Effector memory CD8-positive, alpha-beta T cell (primary cell): ENCODE measurements around the gene IREB2.
"Not testable (repeated sequence)": the region's sequence is repeated elsewhere in the genome, so short reads cannot be mapped to it uniquely, and the experiment has no call there.

ENCODE experiments used
- ATAC-seq: fragments of 150-1000 bp; cut with Tn5 transposase; replicated peaks from 2 replicates; pipeline ENCODE4 v1.10.0; 2021; ENCODE audit warnings: mild to moderate bottlenecking, moderate library complexity
- DNase-seq, 3 experiments: peaks; one replicate each; pipeline ENCODE4 v3.0.0; 2021
- H3K27ac Mint-ChIP-seq, 2 donors: one replicate each; pipeline ENCODE4 v1.8.0; 2022; ENCODE audit warnings: mild to moderate bottlenecking in 2 of 2, mixed read lengths in 2 of 2, moderate library complexity in 2 of 2
- H3K27me3 Mint-ChIP-seq, 2 donors: one replicate each; pipeline ENCODE4 v1.8.0; 2022; ENCODE audit warnings: mixed read lengths in 2 of 2
- H3K36me3 Mint-ChIP-seq: one replicate; pipeline ENCODE4 v1.8.0; 2022; ENCODE audit warnings: mild to moderate bottlenecking, moderate library complexity, mixed read lengths; ENCODE audit not compliant: insufficient read depth
- H3K4me1 Mint-ChIP-seq, 2 donors: one replicate each; pipeline ENCODE4 v1.8.0; 2022; ENCODE audit warnings: low read depth in 2 of 2, mixed read lengths in 2 of 2
- H3K4me3 Mint-ChIP-seq, 2 donors: one replicate each; pipeline ENCODE4 v1.8.0; 2022; ENCODE audit warnings: mild to moderate bottlenecking in 2 of 2, mixed read lengths in 2 of 2, moderate library complexity in 2 of 2
- H3K9me3 Mint-ChIP-seq, 2 donors: one replicate each; pipeline ENCODE4 v1.8.0; 2022; ENCODE audit warnings: mixed read lengths in 2 of 2

IREB2 gene

GRCh38 chr15:78539464-78540140 is 101.6 kb downstream of the IREB2 start:
- Mint-ChIP-seq H3K27ac (peak overlapping the region; percentile 95 to 99), H3K36me3 (peaks cover 53% of the 10 kb centered on the region), H3K4me3 (peak overlapping the region; percentile 75 to 86), H3K4me1 (peaks cover 14 to 20% of the 10 kb centered on the region in 2 donors)
- peak in 1 of 3 experiments; percentile 5 for DNase-seq
- H3K9me3 Mint-ChIP-seq, H3K27me3 Mint-ChIP-seq, ATAC-seq: not testable (repeated sequence)

DNA sequence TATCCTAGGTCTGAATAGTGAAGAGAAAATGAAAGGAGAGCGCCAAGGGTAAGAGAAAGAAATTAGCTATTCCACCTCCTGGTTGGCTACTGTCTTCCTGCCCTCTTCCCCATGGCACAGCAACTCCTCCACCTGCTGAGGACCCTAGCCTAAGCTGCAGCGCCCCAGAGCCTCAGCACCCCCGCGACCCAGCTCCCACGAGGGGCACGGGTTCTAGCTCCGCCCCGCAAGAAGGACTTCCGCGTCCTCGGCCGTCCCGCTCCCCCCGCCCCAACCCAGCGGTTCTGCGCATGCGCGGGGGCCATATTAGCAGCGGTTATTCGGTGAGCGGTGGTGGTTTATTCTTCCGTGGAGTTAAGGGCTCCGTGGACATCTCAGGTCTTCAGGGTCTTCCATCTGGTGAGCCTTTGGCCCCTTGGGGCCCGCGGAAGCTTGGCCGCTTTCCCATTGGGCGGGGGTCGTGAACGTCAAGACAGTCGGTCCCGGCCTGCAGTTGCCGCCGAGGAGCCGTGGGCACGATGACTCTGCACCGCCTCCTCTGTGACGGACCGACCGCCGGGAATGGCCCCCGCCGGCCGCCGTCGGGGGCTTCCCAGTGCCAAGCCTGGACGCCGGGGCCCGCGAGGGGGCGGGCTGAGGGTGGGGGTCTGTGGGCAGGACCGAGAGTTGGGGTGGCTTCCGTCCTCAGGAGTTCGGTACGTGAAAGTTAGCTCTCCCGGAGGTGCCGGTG is 102.3 kb downstream of the IREB2 start, which contains the start of gene PSMA4:
Gene PSMA4, plus strand, starts transcription at position 304 of the 730 bp plus-strand sequence. CDS start 1,484 bp downstream, outside the sequence.
- H3K9me3 Mint-ChIP-seq: no peaks in the 10 kb centered on the region
- peak within 1 kb of the TSS; percentile 75 to 86 for H3K4me3 Mint-ChIP-seq
- peaks cover 60% of the 10 kb centered on the region for H3K36me3 Mint-ChIP-seq
- H3K4me1 Mint-ChIP-seq: peaks cover 14 to 20% of the 10 kb centered on the region in 2 donors
- DNase-seq (peak; percentile 93 to 94 (median 94)), ATAC-seq (peak; percentile 87)
- H3K27me3 Mint-ChIP-seq: no peaks in the 10 kb centered on the region
- peak within 1 kb of the TSS; percentile 95 to 99 for H3K27ac Mint-ChIP-seq

DNA sequence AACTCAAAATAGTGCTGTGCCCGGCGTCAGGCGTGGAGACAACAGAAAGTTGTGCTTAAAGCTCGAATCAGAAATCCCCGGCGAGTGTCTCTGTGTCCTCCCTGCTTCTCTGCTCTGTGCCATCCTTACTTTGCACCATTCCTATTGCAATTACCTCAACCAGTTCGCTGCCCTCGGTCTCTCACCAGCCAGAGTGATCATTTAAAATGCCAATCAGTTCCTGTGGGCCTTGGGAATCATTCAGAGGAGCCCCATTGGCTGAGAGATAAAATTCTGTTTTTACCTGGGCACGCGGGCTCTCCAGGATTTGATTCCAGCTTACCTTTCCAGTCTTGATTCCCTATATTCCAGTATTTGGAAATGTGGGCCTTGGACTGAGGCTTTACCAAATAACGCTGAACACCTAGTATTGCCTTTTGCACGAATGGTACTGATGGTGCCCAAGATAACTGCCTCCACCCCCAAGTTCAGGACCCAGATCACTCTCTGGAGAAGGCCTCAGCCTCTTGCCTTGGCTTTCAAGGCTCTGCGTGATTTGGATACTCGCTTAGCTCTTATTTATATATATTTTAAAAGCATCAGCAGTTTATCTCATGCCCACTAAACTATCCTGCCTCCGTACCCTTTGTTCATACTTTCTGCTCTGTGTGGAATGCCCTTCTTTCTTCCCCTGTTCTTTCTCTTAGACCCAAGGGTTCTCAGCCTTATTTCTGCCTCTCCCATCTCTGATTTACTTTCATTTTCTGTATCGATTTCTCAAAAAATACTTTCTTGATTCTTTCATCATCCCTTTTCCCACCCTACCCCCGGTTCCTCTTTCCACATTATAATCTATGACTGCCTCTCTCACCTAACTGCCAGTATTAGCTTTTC is 103.1 kb downstream of the IREB2 start:
- Mint-ChIP-seq H3K9me3 (no peaks in the 10 kb centered on the region), H3K36me3 (peaks cover 68% of the 10 kb centered on the region), H3K27me3 (no peaks in the 10 kb centered on the region), H3K27ac (peak overlapping the region; percentile 95 to 99), H3K4me3 (peak overlapping the region; percentile 75 to 86), H3K4me1 (peaks cover 14 to 20% of the 10 kb centered on the region in 2 donors)
- no peak for ATAC-seq
- DNase-seq: peak in 1 of 3 experiments; percentile 5

DNA sequence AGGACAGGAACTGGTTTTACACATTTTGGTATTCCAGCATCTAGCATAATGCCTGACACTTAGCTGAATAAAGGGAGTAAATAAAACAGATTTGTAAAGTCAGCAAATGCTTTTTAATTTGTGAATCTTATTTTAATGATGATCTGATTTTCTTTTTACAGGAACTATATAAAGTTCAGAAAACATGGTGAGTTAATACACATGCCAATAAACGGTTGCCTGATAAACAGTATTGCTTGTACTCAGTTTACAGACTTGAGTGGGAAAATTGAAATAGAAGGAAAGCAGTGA is 103.7 kb downstream of the IREB2 start:
- H3K4me3 Mint-ChIP-seq: peak overlapping the region; percentile 75 to 86
- ATAC-seq (no peak), DNase-seq (no peak)
- no peaks in the 10 kb centered on the region for H3K9me3 Mint-ChIP-seq
- peak overlapping the region; percentile 95 to 99 for H3K27ac Mint-ChIP-seq
- no peaks in the 10 kb centered on the region for H3K27me3 Mint-ChIP-seq
- H3K36me3 Mint-ChIP-seq: peaks cover 74% of the 10 kb centered on the region
- H3K4me1 Mint-ChIP-seq: peaks cover 14 to 20% of the 10 kb centered on the region in 2 donors

- peaks cover 84% of the 10 kb centered on the region for H3K36me3 Mint-ChIP-seq
These were observed 104.6 kb downstream of the IREB2 start for GRCh38 chr15:78542647-78543046.

DNA sequence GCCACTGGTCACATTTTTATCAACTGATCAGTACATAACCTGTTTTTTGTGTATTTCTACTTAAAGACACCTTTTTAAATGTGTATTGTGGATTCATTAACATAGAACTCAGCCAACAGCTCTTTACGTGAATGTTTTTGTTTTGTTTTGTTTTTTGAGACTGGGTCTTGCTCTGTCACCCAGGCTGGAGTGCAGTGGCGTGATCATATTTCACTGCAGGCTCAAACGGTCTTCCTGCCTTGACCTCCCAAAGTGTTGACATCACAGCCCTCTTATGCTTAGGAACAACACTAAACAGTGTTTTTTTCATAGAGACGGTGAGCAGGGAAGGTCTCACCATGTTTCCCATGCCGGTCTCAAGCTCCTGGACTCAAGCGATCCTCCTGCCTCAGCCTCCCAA is 112.2 kb downstream of the IREB2 start:
- no peak for ATAC-seq
- no peaks in the 10 kb centered on the region for H3K9me3 Mint-ChIP-seq
- no peaks in the 10 kb centered on the region for H3K27me3 Mint-ChIP-seq
- H3K36me3 Mint-ChIP-seq: peaks cover 56% of the 10 kb centered on the region
- no peak for DNase-seq
- no peaks in the 10 kb centered on the region for H3K4me1 Mint-ChIP-seq
- H3K27ac Mint-ChIP-seq: no peak overlapping the region
- H3K4me3 Mint-ChIP-seq: no peak overlapping the region

More at GRCh38 chr15:78542647-78543046, 104.6 kb downstream of the IREB2 start:
- Mint-ChIP-seq H3K9me3 (no peaks in the 10 kb centered on the region), H3K4me1 (peaks cover 14 to 20% of the 10 kb centered on the region in 2 donors), H3K27ac (peak overlapping the region; percentile 95 to 99), H3K27me3 (no peaks in the 10 kb centered on the region), H3K4me3 (peak overlapping the region; percentile 75 to 86)
- ATAC-seq: no peak
- no peak for DNase-seq

DNA sequence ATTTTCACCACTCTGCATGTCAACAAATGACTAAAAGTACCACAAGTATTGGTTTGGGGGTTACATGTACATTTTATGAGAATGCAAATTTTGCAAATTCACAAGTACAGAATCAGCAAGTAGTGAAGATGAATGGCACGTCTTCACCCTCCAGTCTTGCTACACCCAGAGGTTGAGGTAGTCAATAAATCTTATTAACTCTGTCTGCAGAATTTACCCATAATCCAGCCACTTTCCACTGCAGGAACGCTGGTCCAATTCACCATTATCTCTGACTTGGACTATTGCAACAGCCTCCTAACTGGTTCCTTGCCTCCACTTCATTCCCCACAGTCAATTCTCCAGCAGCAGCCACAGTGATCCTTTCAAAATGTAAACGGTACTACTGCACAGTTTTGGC is 112.8 kb downstream of the IREB2 start:
- ATAC-seq (no peak), DNase-seq (no peak)
- Mint-ChIP-seq H3K9me3 (no peaks in the 10 kb centered on the region), H3K4me3 (no peak overlapping the region), H3K4me1 (no peaks in the 10 kb centered on the region), H3K27ac (no peak overlapping the region), H3K27me3 (no peaks in the 10 kb centered on the region), H3K36me3 (peaks cover 50% of the 10 kb centered on the region)
